GM18873 (cell line): ENCODE data around the gene SRSF10.
"Not testable (repeated sequence)": the region's sequence is repeated elsewhere in the genome, so short reads cannot be mapped to it uniquely, and the experiment has no call there.

Source experiments
- ATAC-seq: cut with Tn5 transposase; IDR thresholded peaks from one replicate; pipeline ENCODE4 v1.9.1; 2021; ENCODE audit warnings: mild to moderate bottlenecking, moderate library complexity, moderate number of reproducible peaks; ENCODE audit not compliant: unreplicated experiment, low FRiP score

SRSF10 gene

DNA sequence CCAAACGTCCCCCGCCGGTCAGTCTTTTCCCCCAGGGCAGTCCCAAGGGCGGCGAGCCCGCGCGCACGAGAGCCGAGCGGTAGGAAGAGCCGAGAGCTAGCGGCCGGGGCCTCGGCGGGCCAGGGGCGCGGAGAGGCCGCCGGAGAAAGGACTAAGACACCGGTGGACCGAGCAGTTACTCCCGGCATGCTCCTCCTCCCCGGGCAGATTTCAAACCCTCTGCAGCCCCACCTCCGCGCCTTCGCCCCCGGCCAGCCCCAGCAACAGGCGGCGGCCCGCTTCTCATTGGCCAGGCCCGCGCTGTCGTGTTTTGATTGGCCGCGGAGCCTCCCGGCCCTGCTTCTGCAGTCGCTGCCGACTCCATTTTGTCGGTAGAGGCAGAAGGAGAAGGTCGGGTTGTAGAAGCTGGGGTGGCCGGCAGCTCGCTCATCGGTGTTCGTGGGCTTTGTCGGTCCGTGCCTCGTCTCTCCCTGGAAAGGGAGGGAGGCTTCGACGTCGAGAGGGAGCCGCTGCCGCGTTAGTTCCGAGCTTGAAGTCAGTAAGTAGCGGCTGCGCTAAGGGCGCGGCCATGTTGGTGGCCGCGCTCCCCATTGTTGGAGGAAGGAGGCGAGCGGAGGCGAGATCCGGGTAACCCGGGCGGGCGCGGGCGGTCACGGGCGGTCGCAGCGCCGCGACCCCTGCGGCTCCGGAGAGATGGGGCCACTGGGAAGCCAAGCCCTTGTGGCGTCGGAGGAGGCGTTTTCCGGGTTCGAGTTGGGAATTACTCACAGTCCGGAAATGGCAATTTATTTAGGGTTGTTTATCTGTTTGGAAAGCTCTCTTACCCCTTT, 20.5 kb downstream of the SRSF10 start, which contains the start of gene PNRC2:
PNRC2 (plus strand) TSS at position 368 of the 830 bp plus-strand sequence. CDS start 1,630 bp downstream, outside the sequence.
- ATAC-seq: peak; percentile 70

GRCh38 chr1:23958810-23959460, 21.2 kb downstream of the SRSF10 start:
- peak; percentile 47 for ATAC-seq

- ATAC-seq: not testable (repeated sequence)
Observed at GRCh38 chr1:23958040-23958809, 21.9 kb downstream of the SRSF10 start.

- no peak for ATAC-seq
Observed at GRCh38 chr1:23957096-23957495, 23.0 kb downstream of the SRSF10 start.

GRCh38 chr1:23953020-23953419, 27.1 kb downstream of the SRSF10 start:
- no peak for ATAC-seq

DNA sequence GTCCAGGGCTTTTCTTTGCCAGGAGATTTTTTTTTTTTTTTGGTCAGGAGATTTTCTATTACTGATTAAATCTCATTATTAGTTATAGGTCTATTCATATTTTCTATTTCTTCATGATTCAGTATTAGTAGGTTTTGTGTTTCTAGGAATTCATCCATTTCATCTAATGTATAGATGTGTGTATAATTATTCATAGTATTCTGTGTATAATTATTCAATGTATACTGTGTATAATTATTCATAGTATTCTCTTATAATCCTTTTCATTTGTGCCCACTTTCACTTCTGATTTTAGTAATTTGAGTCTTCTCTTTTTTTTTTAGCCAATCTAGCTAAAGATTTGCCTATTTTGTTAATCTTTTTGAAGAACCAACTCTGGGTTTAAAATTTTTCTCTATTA, 32.8 kb downstream of the SRSF10 start:
- no peak for ATAC-seq

GRCh38 chr1:23936481-23937176, 43.5 kb downstream of the SRSF10 start:
- ATAC-seq: no peak

DNA sequence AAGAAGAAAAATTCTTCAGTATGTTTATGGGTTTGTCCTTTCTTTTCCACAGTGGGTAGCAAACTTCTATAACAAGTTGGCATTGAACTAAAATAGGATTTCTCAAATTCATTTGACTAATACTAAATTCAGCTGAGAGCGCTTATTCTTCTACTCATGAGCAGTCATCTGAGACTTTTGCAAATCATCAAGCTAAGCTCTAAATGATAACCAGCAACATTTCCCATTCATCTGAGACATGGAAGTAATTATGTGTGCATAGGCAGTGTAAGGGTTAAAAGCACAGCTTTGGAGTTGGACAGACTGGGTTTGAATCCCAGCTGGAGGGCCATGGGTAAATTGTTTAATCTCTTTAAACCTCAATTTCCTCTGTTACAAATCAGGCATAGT, 48.6 kb downstream of the SRSF10 start:
- no peak for ATAC-seq

DNA sequence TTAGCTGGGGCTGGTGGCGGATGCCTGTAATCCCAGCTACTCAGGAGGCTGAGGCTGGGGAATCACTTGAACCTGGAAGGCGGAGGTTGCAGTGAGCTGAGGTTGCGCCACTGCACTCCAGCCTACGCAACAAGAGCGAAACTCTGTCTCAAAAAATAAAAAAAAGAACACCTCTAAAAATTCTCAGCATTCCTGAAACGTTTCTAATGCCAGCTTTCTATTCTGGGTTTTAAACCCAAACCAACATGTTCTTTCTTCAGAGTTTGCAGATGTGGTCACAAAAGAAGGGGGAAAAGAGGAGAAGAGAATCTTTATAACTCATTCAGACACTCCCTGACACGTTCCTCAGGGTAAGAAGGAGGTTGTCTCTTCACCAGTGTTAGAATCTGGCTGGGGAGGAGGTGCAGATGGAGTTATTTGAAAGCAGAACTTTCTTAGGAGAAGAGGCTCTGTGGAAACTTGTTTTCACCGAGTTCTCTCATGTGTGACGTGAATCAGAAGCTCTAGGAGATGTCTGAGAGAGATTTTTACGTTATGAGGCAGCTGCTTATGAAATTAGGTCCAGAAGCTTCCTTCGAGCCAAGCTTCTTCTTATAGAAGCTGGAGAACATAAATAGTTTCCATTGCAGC, 49.2 kb downstream of the SRSF10 start:
- ATAC-seq: no peak

DNA sequence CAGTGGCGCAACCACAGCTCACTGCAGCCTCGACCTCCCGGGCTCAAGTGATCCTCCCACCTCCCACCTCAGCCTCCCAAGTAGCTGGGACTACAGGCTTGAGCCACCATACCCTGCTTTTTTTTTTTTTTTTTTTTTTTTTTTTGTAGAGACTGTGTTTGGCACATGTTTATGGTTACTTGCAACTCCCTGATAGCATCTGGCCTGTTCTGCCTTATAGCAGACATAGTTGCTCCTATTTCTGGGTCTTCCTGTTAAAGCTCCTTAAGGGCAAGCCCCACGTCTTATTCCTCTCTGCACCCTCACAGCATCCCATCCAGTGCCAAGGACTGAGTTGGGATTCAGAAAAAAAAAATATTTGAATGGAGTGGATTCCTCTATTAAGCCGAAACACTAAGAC, 49.9 kb downstream of the SRSF10 start:
- no peak for ATAC-seq

DNA sequence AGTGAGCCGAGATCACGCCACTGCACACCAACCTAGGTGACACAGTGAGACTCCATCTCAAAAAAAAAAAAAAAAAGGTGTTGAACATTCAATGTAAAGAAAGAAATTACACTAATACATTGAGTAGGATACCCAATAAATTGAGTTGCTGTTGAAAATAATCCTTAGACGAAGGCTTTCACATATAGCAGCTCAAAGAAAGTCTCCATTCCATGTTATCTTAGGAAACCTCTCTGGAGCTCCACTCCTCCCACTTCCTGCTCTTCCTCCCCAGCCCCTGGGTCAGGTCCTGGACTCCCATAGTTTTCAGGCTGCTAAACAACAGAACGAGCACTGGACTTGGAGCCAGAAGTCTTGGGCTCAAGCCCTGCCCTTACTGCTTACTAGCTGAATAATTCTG, 51.3 kb downstream of the SRSF10 start:
- ATAC-seq: no peak

- ATAC-seq: no peak
Observed at GRCh38 chr1:23927097-23927496, 53.0 kb downstream of the SRSF10 start.

DNA sequence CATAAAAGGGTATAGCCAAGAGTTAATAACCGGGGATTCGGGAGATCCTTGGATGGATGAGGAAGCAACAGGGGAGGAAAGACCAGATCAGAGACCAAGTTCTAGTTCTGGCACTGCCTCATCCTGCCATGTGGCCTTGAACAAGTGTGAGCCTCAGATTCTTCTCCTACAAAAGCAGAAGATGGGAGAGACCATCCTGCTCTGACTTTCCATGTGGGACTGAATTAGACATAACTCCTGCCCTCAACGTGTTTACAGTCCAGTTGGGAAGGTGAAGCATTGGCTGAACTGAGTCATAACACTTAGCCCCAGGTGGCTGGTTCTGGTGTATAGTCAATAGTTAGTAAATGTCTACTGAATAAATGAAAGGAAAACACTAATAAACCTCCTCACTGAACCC, 54.8 kb downstream of the SRSF10 start:
- no peak for ATAC-seq

GRCh38 chr1:23924601-23925000, 55.5 kb downstream of the SRSF10 start:
- ATAC-seq: no peak

DNA sequence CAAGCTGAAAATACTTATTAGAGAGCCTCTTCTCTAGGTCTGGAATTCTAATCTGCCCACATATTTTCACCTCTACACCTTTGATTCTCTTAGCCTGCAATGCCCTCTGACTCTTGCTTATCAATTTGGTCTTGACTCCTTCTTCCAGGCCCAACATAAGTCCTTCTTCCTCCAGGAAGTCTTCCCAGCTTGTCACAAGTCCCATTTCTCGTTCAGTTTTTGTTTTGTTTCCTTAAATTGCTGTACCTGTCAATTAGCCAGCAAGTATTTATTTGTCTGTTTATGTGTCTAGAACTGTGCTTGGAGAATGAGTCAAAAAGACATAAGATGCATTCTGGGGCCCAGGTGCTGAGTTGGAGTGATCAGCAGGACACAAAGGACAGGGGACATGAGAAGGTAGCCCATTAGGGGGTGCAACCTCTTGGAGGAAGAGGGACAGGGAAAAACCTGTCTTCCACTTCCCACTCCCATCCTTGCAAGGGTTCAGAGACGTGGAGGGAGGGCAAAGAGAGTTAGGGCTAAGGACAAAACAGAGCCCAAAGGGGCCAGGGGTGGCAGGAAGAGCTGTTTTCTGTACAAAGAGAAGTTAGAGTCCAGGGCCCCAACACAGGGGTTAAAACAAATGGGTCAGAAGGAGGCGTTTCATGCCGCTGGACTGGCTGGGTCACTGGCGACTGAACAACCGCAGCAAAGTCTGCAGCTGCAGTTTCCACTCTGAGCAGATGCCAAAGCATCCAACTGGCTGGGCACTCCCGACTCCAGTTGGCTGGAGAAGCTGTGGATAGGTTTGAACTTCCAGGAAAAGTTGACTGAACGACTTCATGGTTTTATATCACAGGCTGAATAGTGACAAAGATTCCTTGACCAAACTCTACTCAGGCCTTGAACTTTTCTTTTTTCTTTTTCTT, 56.3 kb downstream of the SRSF10 start:
- no peak for ATAC-seq

DNA sequence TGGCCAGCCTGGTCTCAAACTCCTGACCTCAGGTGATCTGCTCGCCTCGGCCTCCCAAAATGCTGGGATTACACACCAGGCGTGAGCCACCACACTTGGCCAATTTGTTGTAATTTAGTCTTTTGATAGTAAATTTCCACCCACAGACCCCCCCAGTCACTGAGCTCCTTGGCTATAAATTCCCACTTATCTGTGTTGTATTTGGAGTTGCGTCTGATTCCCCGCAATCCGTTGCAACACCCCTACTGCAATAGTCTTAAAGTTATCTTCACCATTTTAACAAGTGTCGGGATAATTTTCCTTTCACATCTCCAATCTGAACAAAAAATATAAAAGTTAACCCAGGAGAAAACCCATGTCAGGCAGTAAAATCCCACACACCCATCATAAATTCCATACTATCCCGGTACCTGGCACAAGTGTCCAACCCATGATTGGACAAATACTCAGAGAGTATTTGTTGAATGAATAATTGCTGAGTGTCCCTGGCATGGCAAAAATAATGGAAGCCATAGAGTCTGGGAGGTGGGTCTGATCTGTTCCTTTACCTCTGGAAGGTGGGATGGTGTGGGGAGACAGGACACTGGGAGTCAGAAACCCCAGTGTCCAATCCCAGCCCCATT, 57.7 kb downstream of the SRSF10 start:
- no peak for ATAC-seq

GRCh38 chr1:23916209-23917131, 63.7 kb downstream of the SRSF10 start:
- no peak for ATAC-seq

GRCh38 chr1:23915466-23915865, 64.7 kb downstream of the SRSF10 start:
- no peak for ATAC-seq
